ENCODE results near the gene LGALS16.

GRCh38 chr19:39692166-39692565 lies 36.5 kb downstream of the LGALS16 start:
- TF ChIP-seq POLR2A (IDR thresholded peaks at IDR 0.05), result no peak
- no peak for TF ChIP-seq POLR2AphosphoS5 (IDR thresholded peaks at IDR 0.05)
- no peak for TF ChIP-seq CTCF (IDR thresholded peaks at IDR 0.05)
